H9 (cell line): ENCODE results near the gene MAMDC4. TPM values are rescaled to one million over a fixed set of nuclear protein-coding genes. Genes with fewer than 3 reads are reported as not detected.

Experiments used
- DNase-seq: peaks from one replicate; pipeline ENCODE4 v3.0.0-alpha.2; 2017
- H2AFZ ChIP-seq: one replicate; pipeline ENCODE4 v1.6.1; 2013; ENCODE audit warnings: mild to moderate bottlenecking, low read length, control low read depth, moderate library complexity
- H2AK5ac ChIP-seq: 2 replicates; pipeline ENCODE4 v1.6.1; 2013; ENCODE audit warnings: low read length, control low read depth, mixed read lengths; ENCODE audit not compliant: insufficient read length
- H2BK120ac ChIP-seq: one replicate; pipeline ENCODE4 v1.6.1; 2013; ENCODE audit warnings: low read depth, mild to moderate bottlenecking, low read length, control low read depth, inconsistent platforms; ENCODE audit not compliant: poor library complexity, severe bottlenecking
- H2BK12ac ChIP-seq: 2 replicates; pipeline ENCODE4 v1.6.1; 2013; ENCODE audit warnings: low read length, control low read depth, mixed read lengths, low read depth; ENCODE audit not compliant: insufficient read length
- H2BK15ac ChIP-seq: 2 replicates; pipeline ENCODE4 v1.6.1; 2013; ENCODE audit warnings: low read depth, low read length, control low read depth
- H2BK20ac ChIP-seq: one replicate; pipeline ENCODE4 v1.6.1; 2013; ENCODE audit warnings: low read depth, mild to moderate bottlenecking, low read length, control low read depth, inconsistent platforms; ENCODE audit not compliant: poor library complexity, severe bottlenecking
- H2BK5ac ChIP-seq: 2 replicates; pipeline ENCODE4 v1.6.1; 2013; ENCODE audit warnings: low read length, control low read depth, mixed read lengths; ENCODE audit not compliant: insufficient read length
- H3K14ac ChIP-seq: 2 replicates; pipeline ENCODE4 v1.6.1; 2013; ENCODE audit warnings: low read length, control low read depth; ENCODE audit not compliant: insufficient read depth
- H3K18ac ChIP-seq: 2 replicates; pipeline ENCODE4 v1.6.1; 2013; ENCODE audit warnings: low read depth, mild to moderate bottlenecking, mixed read lengths, low read length, control low read depth; ENCODE audit not compliant: insufficient read length
- H3K23ac ChIP-seq: 2 replicates; pipeline ENCODE4 v1.6.1; 2013; ENCODE audit warnings: low read length, control low read depth, mixed read lengths, low read depth; ENCODE audit not compliant: insufficient read length
- H3K23me2 ChIP-seq: 2 replicates; pipeline ENCODE4 v1.6.1; 2013; ENCODE audit warnings: low read depth, mild to moderate bottlenecking, mixed read lengths, low read length, control low read depth; ENCODE audit not compliant: insufficient read length, poor library complexity, severe bottlenecking
- H3K27ac ChIP-seq: 2 replicates; pipeline ENCODE4 v1.5.1; 2013; ENCODE audit warnings: low read length, control low read depth, mixed read lengths, low read depth; ENCODE audit not compliant: insufficient read length
- H3K27me3 ChIP-seq: 2 replicates; pipeline ENCODE4 v1.6.1; 2013; ENCODE audit warnings: low read length, control low read depth, inconsistent platforms; ENCODE audit not compliant: insufficient read depth
- H3K4ac ChIP-seq: 2 replicates; pipeline ENCODE4 v1.6.1; 2013; ENCODE audit warnings: low read depth, mild to moderate bottlenecking, control low read depth, inconsistent platforms, low read length, moderate library complexity
- H3K4me1 ChIP-seq: 2 replicates; pipeline ENCODE4 v1.6.1; 2013; ENCODE audit warnings: low read length, control low read depth, inconsistent platforms; ENCODE audit not compliant: insufficient read depth
- H3K4me2 ChIP-seq: 2 replicates; pipeline ENCODE4 v1.6.1; 2013; ENCODE audit warnings: low read length, control low read depth, mixed read lengths; ENCODE audit not compliant: insufficient read length, insufficient read depth
- H3K56ac ChIP-seq: 2 replicates; pipeline ENCODE4 v1.6.1; 2013; ENCODE audit warnings: low read depth, mild to moderate bottlenecking, mixed read lengths, low read length, control low read depth; ENCODE audit not compliant: insufficient read length
- H3K79me1 ChIP-seq: 2 replicates; pipeline ENCODE4 v1.6.1; 2013; ENCODE audit warnings: low read depth, mild to moderate bottlenecking, moderate library complexity, low read length, control low read depth, inconsistent platforms; ENCODE audit not compliant: insufficient read depth, poor library complexity, severe bottlenecking
- H3K79me2 ChIP-seq: 2 replicates; pipeline ENCODE4 v1.6.1; 2013; ENCODE audit warnings: low read length, control low read depth, inconsistent platforms; ENCODE audit not compliant: insufficient read depth
- H3K9ac ChIP-seq: 2 replicates; pipeline ENCODE4 v1.6.1; 2013; ENCODE audit warnings: low read length, control low read depth, mixed read lengths; ENCODE audit not compliant: insufficient read length; ENCODE audit errors: extremely low read depth
- H3K9me3 ChIP-seq: one replicate; pipeline ENCODE4 v1.6.1; 2013; ENCODE audit warnings: low read depth, low read length, inconsistent platforms; ENCODE audit not compliant: control insufficient read depth
- H3T11ph ChIP-seq: one replicate; pipeline ENCODE4 v1.6.1; 2013; ENCODE audit warnings: mild to moderate bottlenecking, low read length, control low read depth, inconsistent platforms
- H4K20me1 ChIP-seq: one replicate; pipeline ENCODE4 v1.6.1; 2013; ENCODE audit not compliant: control insufficient read depth, insufficient read length, insufficient read depth
- H4K5ac ChIP-seq: 2 replicates; pipeline ENCODE4 v1.6.1; 2013; ENCODE audit warnings: low read depth, mild to moderate bottlenecking, mixed read lengths, low read length, control low read depth; ENCODE audit not compliant: insufficient read length
- H4K8ac ChIP-seq: replicated peaks from 2 replicates; pipeline ENCODE4 v1.6.1; 2013; ENCODE audit warnings: low read length, control low read depth, mixed read lengths, low read depth; ENCODE audit not compliant: insufficient read length
- H4K91ac ChIP-seq: 2 replicates; pipeline ENCODE4 v1.6.1; 2013; ENCODE audit warnings: low read depth, mild to moderate bottlenecking, moderate library complexity, mixed read lengths, low read length, control low read depth; ENCODE audit not compliant: insufficient read length
- H3K27ac Mint-ChIP-seq, 3 experiments: 2 replicates in 2 of 3; 3 replicates in 1 of 3; pipeline ENCODE4 v1.8.0; 2020 to 2021; ENCODE audit warnings: mixed read lengths in 3 of 3, mild to moderate bottlenecking in 1 of 3, moderate library complexity in 1 of 3
- H3K27me3 Mint-ChIP-seq: 2 replicates; pipeline ENCODE4 v1.8.0; 2021; ENCODE audit warnings: low read depth, mild to moderate bottlenecking, moderate library complexity, mixed read lengths
- H3K36me3 Mint-ChIP-seq, 3 experiments: 2 replicates in 2 of 3; 3 replicates in 1 of 3; pipeline ENCODE4 v1.8.0; 2020 to 2021; ENCODE audit warnings: low read depth in 3 of 3, mixed read lengths in 3 of 3; ENCODE audit not compliant: insufficient read depth in 1 of 3
- H3K4me1 Mint-ChIP-seq, 2 experiments: 2 replicates each; pipeline ENCODE4 v1.8.0; 2020; ENCODE audit warnings: mixed read lengths in 2 of 2
- H3K4me3 Mint-ChIP-seq, 2 experiments: 2 replicates in 1 of 2; 3 replicates in 1 of 2; pipeline ENCODE4 v1.8.0; 2020 to 2021; ENCODE audit warnings: mild to moderate bottlenecking in 2 of 2, mixed read lengths in 2 of 2, moderate library complexity in 1 of 2
- H3K9me3 Mint-ChIP-seq, 2 experiments: 2 replicates in 1 of 2; 3 replicates in 1 of 2; pipeline ENCODE4 v1.8.0; 2020; ENCODE audit warnings: mild to moderate bottlenecking in 2 of 2, mixed read lengths in 2 of 2, moderate library complexity in 1 of 2
- WGBS: extraction: QIAGEN DNeasy Blood & Tissue Kit; methylation state at CpG from one replicate; pipeline ENCODE4 v1.1.7; 2013; ENCODE audit warnings: missing lambda C conversion rate, low lambda C conversion rate, mixed read lengths; ENCODE audit not compliant: insufficient read length; ENCODE audit errors: extremely low coverage; 5-methylcytosine and 5-hydroxymethylcytosine counted together
- total RNA-seq: library from RNA; stranded (reverse); gene quantifications from 2 replicates; pipeline ENCODE4 v1.2.1, GENCODE V29; 2021
- TF ChIP-seq, protein P1 (sequence below): fragments of 200-600 bp; sonication (generic); conservative IDR thresholded peaks from 3 replicates; pipeline ENCODE4 v1.8.0; 2021; ENCODE audit warnings: antibody characterized with exemption, mild to moderate bottlenecking

The MAMDC4 gene
- total RNA-seq, 1 experiment from 2014 or later: 9.2 TPM

DNA sequence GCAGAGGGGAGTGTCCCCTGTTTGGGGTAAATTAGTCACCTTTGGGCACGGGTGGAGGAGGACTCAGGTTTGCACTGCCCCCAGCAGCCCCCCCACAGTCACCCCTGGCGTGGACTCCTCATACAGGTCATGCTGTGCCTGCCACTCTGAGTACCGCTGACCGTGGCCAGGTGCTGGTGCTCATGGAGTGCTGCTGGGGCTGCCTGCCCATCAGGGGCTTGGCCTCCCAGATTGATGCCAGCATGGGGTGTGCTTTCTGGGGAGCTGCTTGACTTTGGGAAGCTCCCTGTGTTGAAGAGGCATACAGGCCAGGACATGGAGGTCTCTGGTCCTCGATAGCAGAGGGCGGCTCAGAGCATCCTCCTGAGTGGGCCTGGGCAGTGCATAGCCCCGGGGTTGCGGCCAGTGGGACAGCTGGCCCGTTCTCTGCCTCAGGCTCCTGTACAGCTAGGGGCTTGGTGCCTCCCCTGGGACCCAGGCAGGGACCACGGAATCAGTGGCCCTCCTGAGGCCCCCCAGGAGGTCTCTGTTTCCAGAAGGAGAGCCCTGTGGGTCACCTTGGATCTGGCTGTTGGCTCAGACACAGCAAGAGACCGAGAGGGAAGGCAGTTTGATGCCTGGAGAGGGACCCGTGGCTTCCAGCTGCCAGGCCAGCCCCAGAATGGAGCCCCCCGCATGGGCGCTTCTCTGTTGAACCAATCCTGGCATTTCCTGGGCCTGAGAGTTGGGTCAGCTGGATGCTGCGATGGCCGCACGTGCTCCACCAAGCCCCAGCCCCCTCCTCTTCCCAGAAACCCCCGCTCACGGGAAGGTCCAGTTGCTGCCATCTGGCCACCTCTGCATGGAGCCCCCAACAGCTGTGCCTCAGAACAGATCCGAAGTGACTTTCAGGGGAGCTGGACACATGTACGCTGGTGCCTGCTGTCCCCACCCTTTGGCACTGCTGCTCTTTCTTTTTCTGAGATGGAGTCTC lies 15.9 kb upstream of the MAMDC4 start:
- no peaks in the 10 kb centered on the region for H3K79me1 ChIP-seq
- peaks cover 5% of the 10 kb centered on the region; the same call in 1 of the 2 replicates for H3K27me3 Mint-ChIP-seq
- H2AK5ac ChIP-seq: no peak overlapping the region
- H3K23me2 ChIP-seq: no peaks in the 10 kb centered on the region
- H3K79me2 ChIP-seq: no peaks in the 10 kb centered on the region
- H3K27ac Mint-ChIP-seq: no peak overlapping the region
- H4K91ac ChIP-seq: no peak overlapping the region
- H3K9ac ChIP-seq: no peak overlapping the region
- no peak overlapping the region for H3K27ac ChIP-seq
- H2BK120ac ChIP-seq: no peak overlapping the region
- H3T11ph ChIP-seq: no peak overlapping the region
- no peaks in the 10 kb centered on the region for H3K9me3 ChIP-seq
- no peak for DNase-seq
- no peaks in the 10 kb centered on the region for H3K9me3 Mint-ChIP-seq
- peaks cover 10 to 14% of the 10 kb centered on the region in 2 experiments for H3K4me1 Mint-ChIP-seq
- H4K5ac ChIP-seq: no peak overlapping the region
- no peak overlapping the region for H2BK20ac ChIP-seq
- no peak overlapping the region for H2BK5ac ChIP-seq
- H3K56ac ChIP-seq: no peak overlapping the region
- H2BK15ac ChIP-seq: no peak overlapping the region
- no peak overlapping the region for H3K18ac ChIP-seq
- H3K4me1 ChIP-seq: peaks cover 2% of the 10 kb centered on the region; the same call in 1 of the 2 replicates
- H2BK12ac ChIP-seq: no peak overlapping the region
- no peaks in the 10 kb centered on the region for H4K20me1 ChIP-seq
- H3K23ac ChIP-seq: no peak overlapping the region
- no peak overlapping the region for H4K8ac ChIP-seq
- H3K27me3 ChIP-seq: no peaks in the 10 kb centered on the region
- no peak overlapping the region for H3K4ac ChIP-seq
- no peak overlapping the region; the same call in 1 of the 2 replicates for H3K14ac ChIP-seq
- H2AFZ ChIP-seq: no peak overlapping the region
- no CpG with 5 or more reads among the region's 21 CpGs for WGBS
- H3K36me3 Mint-ChIP-seq: peaks cover 6 to 37% (median 34%) of the 10 kb centered on the region in 3 experiments
- TF ChIP-seq, protein P1, sequence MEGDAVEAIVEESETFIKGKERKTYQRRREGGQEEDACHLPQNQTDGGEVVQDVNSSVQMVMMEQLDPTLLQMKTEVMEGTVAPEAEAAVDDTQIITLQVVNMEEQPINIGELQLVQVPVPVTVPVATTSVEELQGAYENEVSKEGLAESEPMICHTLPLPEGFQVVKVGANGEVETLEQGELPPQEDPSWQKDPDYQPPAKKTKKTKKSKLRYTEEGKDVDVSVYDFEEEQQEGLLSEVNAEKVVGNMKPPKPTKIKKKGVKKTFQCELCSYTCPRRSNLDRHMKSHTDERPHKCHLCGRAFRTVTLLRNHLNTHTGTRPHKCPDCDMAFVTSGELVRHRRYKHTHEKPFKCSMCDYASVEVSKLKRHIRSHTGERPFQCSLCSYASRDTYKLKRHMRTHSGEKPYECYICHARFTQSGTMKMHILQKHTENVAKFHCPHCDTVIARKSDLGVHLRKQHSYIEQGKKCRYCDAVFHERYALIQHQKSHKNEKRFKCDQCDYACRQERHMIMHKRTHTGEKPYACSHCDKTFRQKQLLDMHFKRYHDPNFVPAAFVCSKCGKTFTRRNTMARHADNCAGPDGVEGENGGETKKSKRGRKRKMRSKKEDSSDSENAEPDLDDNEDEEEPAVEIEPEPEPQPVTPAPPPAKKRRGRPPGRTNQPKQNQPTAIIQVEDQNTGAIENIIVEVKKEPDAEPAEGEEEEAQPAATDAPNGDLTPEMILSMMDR: no peak
- H3K4me3 Mint-ChIP-seq: no peak overlapping the region
- no peak overlapping the region for H3K4me2 ChIP-seq
